ENCODE data around the gene UQCRC1.
"Not testable (repeated sequence)": the region's sequence is repeated elsewhere in the genome, so short reads cannot be mapped to it uniquely, and the experiment has no call there.

Gene UQCRC1

DNA sequence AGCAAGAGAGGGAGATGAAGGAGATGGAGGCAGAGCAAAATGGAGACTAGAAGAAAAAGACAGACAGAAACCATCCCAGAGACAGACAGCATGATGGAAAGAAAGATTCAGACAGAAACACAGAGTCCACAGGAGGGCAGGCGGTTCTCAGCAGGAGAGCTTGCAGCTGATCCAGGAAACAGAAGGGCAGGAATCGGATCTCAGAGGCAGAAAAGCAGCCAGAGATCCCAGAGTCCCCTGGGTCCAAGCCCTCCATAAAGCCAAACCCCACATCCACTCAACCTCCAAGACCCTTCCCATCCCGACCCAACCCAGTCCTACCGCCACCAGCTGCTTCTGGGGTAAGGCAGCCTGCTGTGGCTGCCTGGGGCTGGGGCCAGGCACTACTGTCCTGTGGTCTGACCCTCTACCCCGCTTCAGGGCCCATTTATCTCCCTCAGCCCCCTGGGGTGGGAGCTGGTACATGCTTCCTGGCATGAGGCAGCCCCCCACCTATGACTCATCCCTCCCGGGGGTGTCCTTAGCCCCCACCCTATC, 46.0 kb downstream of the UQCRC1 start, which contains the start of gene UCN2:
Gene UCN2, minus strand, starts transcription at position 400 of the 537 bp plus-strand sequence. CDS start 657 bp downstream, outside the sequence.
- DNase-seq, result no peak
- intact Hi-C loops (cut with DNase I), result no loop called here

GRCh38 chr3:48562367-48563095, 46.9 kb downstream of the UQCRC1 start:
- intact Hi-C loops (cut with DNase I), result no loop called here
- no peak for DNase-seq

- DNase-seq, result peak in 37 of 42 donors; percentile 20 to 75 (median 47)
- intact Hi-C loops (cut with DNase I), result no loop called here
Observed at GRCh38 chr3:48561045-48561736, 48.3 kb downstream of the UQCRC1 start.

- intact Hi-C loops (cut with DNase I), result no loop called here
- DNase-seq, result peak in 9 of 42 donors; percentile 17 to 55 (median 38)
Observed at GRCh38 chr3:48560648-48561018, 48.8 kb downstream of the UQCRC1 start.

DNA sequence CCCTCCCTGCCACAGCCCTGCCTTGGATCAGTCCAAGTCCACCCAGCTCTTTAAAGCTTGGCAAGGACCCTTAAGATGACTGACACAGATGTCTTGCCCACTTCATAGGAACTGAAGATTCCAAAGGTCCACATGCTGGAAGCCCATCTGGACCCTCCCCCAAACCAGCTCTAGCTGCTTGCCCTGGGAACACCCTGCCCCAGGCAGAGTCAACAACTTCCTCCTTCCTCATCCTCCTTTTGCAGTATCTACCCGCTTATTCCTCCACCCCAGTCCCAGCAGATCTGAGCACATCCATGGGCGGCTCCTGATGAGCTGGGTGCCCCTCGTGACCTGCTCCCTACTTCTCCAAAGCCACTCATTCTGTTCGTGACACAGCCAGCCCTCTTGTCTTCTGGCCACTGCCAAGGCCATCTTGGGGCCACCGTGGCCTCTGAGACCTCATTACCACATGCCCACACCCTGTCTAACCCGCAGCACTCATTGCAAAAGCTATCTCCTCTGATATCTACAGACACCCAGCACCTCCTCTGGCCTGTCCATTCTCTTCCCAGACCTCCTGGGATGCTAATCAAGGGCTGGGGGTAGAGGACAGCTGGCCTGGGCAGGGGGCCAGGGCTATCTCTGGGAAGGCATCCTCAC, 50.8 kb downstream of the UQCRC1 start:
- intact Hi-C loops (cut with DNase I), result no loop called here
- DNase-seq, result peak in 6 of 42 donors; percentile 13 to 38 (median 17)

DNA sequence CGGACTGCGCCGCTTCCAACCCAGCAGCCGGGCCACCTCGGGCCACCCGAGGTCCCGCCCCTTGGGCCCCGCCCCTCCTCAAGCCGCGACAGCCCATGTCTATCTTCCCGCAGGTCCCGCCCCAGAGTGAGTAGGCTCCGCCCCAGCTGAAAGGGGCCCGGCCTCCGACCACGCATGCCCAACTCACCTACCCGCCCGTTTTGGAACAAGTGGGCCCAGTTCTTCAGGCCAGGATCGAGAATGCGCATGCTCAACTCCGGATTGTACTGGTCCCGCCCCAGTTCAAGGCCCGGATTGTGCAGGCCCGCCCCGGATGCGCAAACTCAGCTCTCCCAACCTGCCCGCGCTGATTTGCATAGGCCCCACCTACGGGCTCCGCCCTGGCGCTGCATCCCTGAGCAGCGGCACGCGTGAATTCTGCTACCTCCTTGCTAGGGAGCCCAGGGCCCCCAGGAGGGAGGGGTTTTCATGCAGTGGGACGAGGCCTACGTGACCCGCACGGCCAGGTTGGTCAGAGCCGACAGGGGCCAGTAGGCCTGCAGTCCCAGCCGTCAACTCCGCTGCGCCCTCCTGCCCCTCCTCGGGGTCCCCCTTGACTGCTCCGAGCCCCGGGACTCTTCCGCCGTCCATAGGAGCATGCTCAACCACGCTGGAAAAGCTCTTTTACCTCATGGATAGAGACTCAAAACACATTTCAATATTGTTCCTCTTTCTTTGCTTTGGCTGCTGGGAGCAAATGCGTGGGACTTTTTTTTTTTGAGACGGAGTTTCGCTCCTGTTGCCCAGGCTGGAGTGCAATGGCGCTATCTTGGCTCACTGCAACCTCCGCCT, 52.4 kb downstream of the UQCRC1 start, which contains the start of gene PFKFB4:
Gene PFKFB4, minus strand, starts transcription at position 8 of the 831 bp plus-strand sequence. CDS start 26 bp downstream, outside the sequence.
- peak; percentile 98 to 100 (median 100) for DNase-seq
- intact Hi-C loops (cut with DNase I), result no loop called here

GRCh38 chr3:48555949-48556795, 53.3 kb downstream of the UQCRC1 start:
- intact Hi-C loops (cut with DNase I), result no loop called here
- peak in 1 of 42 donors; percentile 44 for DNase-seq

- no peak for DNase-seq
- intact Hi-C loops (cut with DNase I), result no loop called here
Observed at GRCh38 chr3:48555231-48555948, 54.1 kb downstream of the UQCRC1 start.

DNA sequence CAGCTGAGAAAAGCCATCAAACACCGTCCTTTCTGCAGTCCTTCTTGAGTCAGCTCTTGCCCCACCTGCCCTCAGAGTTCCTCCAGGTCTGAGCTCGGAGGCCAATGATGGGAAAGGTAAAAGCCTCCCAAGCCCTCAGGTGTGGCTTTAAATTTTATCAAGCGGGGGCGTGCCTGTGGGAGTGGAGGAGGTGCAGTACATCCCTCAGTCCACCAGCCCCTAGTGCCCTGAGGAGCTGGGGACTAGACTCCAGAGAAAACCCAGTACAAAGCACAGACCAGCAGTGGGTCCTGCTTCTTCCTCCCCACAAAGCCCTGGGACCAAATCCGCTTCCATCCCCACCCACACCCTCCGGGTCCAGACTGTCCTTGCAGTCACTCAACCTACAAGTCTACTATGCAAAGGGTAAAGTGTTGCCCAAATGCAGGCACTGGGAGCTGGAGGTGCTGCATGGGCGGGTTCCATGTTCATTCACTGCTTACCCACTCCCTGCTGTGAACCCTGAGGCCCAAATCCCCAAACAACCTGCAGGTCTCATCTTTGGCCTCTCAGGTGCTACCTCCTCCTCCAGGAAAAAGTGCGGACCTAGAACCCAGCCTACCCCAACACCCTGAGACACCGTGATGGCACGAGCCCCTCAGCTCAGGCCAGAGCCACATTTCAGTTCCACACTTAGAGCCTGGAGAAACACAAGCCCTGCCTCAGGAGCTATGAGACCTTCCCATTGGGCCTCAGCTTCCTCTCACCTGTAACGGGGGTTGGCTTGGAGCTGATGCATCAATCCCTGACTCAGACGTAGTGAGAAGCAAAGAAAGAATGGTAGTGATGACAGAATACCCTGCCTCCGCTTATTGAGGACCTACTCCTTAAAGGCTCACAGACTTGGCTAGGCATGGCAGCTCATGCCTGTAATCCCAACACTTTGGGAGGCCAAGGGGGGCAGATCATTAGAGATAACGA, 55.3 kb downstream of the UQCRC1 start:
- no peak for DNase-seq
- intact Hi-C loops (cut with DNase I), result no loop called here

- DNase-seq, result no peak
- intact Hi-C loops (cut with DNase I), result no loop called here
Observed at GRCh38 chr3:48553361-48553760, 56.1 kb downstream of the UQCRC1 start.

DNA sequence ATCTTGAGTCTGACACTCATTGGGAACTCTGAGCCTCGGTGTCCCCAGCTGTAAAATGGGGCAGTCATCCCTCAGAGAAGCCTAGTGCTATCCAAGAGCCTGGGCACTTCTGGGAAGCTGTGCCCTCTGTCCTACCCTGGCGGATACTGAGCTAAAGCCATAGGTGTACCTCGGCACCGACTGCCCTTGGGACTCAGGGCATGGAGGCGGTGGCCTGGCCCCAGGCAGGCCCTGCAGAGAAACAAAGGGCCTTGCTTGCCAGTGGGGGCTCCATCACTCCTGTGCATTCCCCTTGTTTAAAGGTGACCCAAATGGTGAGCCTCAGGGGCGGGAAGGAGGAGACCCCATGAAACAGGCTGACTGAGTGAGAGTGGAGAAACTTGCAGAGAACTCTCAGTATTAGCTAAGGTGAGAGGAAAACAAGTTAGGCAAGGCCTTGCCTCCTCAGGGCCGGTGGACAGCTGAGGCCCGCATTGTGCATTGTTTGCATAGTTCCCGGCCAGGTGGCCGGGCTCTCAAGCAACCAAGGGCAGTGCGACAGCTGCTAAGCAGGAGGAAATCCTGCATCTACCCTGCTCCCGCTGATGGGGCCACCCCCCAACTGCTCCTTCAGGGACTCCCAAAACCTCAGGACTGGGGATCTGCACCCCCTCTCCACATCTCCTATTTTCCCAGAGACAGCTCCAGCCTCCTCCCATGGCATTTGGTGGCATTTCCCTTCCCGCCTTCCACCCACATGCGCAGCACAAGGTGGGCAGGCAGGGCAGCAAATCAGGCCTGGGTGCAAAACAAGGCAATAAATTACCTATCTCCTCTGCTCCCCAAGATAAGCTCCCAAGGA, 57.1 kb downstream of the UQCRC1 start:
- intact Hi-C loops (cut with DNase I), result no loop called here
- DNase-seq, result no peak

DNA sequence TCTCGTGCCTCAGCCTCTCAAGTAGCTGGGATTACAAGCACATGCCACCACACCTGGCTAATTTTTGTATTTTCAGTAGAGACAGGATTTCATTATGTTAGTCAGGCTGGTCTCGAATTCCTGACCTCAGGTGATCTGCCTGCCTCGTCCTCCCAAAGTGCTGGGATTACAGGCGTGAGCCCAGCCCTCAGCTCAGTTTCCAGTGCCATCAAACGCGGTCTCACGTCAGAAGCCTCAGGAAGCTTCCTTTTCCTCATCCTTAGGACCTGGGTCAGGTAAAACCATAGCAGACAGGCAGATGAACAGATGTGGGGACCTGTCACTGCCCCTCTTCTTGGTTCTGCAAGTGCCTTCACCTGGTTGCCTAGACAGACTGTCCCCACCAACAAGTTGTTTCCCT, 57.8 kb downstream of the UQCRC1 start:
- DNase-seq; intact Hi-C loops (cut with DNase I): not testable (repeated sequence)
